BJ (cell line): ENCODE data around the gene P2RY11. TPM values are rescaled to one million over a fixed set of nuclear protein-coding genes. Genes with fewer than 3 reads are reported as not detected.

Source experiments
- CTCF ChIA-PET: fragments of 350-600 bp; formaldehyde crosslinking; extraction: SDS; loops from one replicate; lab custom pipeline; 2021; ENCODE audit warnings: antibody characterized with exemption, inconsistent platforms; lab: Yijun Ruan, JAX
- POLR2A ChIA-PET: fragments of 300-600 bp; sonication (Branson Sonifier 250); formaldehyde crosslinking; extraction: SDS; loops from one replicate; lab custom pipeline; 2021; ENCODE audit warnings: antibody characterized with exemption; lab: Charles Lee
- DNase-seq: peaks from one replicate; pipeline ENCODE4 v3.0.0-alpha.2; 2011; ENCODE audit warnings: low read depth
- H3K27me3 ChIP-seq: 2 replicates; pipeline ENCODE4 v1.6.0; 2011; ENCODE audit warnings: low read length; ENCODE audit not compliant: control insufficient read depth, insufficient read depth
- H3K36me3 ChIP-seq: 2 replicates; pipeline ENCODE4 v1.5.1; 2011; ENCODE audit warnings: low read length; ENCODE audit not compliant: control insufficient read depth, insufficient read depth
- H3K4me3 ChIP-seq: 2 replicates; pipeline ENCODE4 v1.5.1; 2011; ENCODE audit warnings: low read depth, mild to moderate bottlenecking, control low read depth, low read length
- polyA plus RNA-seq: library from polyadenylated mRNA; depleted of rRNA; stranded (reverse); fragments of >200 nt; gene quantifications from 2 replicates; pipeline ENCODE4 v1.2.3, GENCODE V29; 2011
- TF ChIP-seq, protein P1 (sequence below): IDR thresholded peaks from 2 replicates; pipeline ENCODE4 v1.5.1; 2011; ENCODE audit warnings: low read depth, mild to moderate bottlenecking, control low read depth, inconsistent platforms, low read length, moderate library complexity; ENCODE audit not compliant: insufficient read depth

The P2RY11 gene
- polyA plus RNA-seq, 1 experiment: 2.4 TPM

- ChIA-PET POLR2A (no interaction called here), CTCF (interaction anchor here (0.9 to 1.9 kb wide), 4 partner anchors 12 to 116 kb away, joined by 3 to 7 read pairs (median 4); no protein-coding TSS in a partner anchor)
- peaks cover 31% of the 10 kb centered on the region for H3K36me3 ChIP-seq
- TF ChIP-seq, protein P1, sequence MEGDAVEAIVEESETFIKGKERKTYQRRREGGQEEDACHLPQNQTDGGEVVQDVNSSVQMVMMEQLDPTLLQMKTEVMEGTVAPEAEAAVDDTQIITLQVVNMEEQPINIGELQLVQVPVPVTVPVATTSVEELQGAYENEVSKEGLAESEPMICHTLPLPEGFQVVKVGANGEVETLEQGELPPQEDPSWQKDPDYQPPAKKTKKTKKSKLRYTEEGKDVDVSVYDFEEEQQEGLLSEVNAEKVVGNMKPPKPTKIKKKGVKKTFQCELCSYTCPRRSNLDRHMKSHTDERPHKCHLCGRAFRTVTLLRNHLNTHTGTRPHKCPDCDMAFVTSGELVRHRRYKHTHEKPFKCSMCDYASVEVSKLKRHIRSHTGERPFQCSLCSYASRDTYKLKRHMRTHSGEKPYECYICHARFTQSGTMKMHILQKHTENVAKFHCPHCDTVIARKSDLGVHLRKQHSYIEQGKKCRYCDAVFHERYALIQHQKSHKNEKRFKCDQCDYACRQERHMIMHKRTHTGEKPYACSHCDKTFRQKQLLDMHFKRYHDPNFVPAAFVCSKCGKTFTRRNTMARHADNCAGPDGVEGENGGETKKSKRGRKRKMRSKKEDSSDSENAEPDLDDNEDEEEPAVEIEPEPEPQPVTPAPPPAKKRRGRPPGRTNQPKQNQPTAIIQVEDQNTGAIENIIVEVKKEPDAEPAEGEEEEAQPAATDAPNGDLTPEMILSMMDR: no peak
- no peak overlapping the region for H3K4me3 ChIP-seq
- H3K27me3 ChIP-seq: no peaks in the 10 kb centered on the region
- no peak for DNase-seq
These were observed 22.1 kb downstream of the P2RY11 start for GRCh38 chr19:10133596-10133995.

DNA sequence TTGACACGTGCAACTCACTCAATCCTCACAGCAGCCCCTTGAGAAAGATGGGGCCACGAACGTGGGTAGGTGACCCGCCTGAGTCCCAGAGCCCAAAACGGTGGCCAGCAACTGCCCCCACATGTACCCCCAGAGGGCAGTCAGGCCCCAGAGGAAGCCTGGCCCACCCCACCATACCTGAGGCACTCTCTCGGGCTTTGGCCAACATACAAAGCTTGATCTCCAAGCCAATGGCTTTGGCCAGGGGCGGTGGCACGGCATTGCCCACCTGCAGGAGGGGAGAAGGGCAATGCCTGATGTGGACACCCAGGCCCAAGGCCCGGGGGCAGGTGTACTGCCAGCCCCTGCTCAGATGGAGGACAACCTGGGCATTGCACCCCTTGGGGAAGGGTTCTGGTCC lies 22.5 kb downstream of the P2RY11 start:
- ChIA-PET POLR2A (no interaction called here), CTCF (interaction anchor here (1.3 to 1.9 kb wide), 2 partner anchors 15 to 116 kb away, joined by 3 to 7 read pairs; no protein-coding TSS in a partner anchor)
- no peak for DNase-seq
- Histone ChIP-seq H3K36me3 (peaks cover 35% of the 10 kb centered on the region), H3K4me3 (no peak overlapping the region), H3K27me3 (no peaks in the 10 kb centered on the region)
- TF ChIP-seq, protein P1: no peak

- H3K4me3 ChIP-seq: no peak overlapping the region
- ChIA-PET POLR2A (no interaction called here), CTCF (no interaction called here)
- peaks cover 47% of the 10 kb centered on the region for H3K36me3 ChIP-seq
- H3K27me3 ChIP-seq: no peaks in the 10 kb centered on the region
- TF ChIP-seq, protein P1: no peak
- no peak for DNase-seq
These were observed 24.2 kb downstream of the P2RY11 start for GRCh38 chr19:10135551-10136334.

- POLR2A ChIA-PET: no interaction called here
These were observed 25.4 kb downstream of the P2RY11 start for GRCh38 chr19:10136936-10137335.

More at GRCh38 chr19:10136936-10137335, 25.4 kb downstream of the P2RY11 start:
- DNase-seq: no peak
- H3K4me3 ChIP-seq: no peak overlapping the region
- no peaks in the 10 kb centered on the region for H3K27me3 ChIP-seq
- TF ChIP-seq, protein P1: no peak
- CTCF ChIA-PET: interaction anchor here (0.7 kb wide), 1 partner anchor 153 kb away, joined by 3 read pairs; the partner anchor contains the start of gene ICAM5
- H3K36me3 ChIP-seq: peaks cover 54% of the 10 kb centered on the region
